Activated B cell treated with CpG ODN at 0.5 μM for 24 hours (primary cell): Measurements from ENCODE around the gene BCAS3. TPM values are rescaled to one million over a fixed set of nuclear protein-coding genes. Genes with fewer than 3 reads are reported as not detected.

Experiments used
- ATAC-seq: fragments of 200-7000 bp; cut with Tn5 transposase; one replicate; pipeline ENCODE4 v1.10.0; 2021; ENCODE audit warnings: low read depth, mild to moderate bottlenecking, moderate library complexity
- CTCF ChIA-PET: fragments of 350-600 bp; sonication (Branson Sonifier 250); formaldehyde crosslinking; loops from one replicate; lab custom pipeline; 2021; ENCODE audit warnings: antibody characterized with exemption; lab: Charles Lee
- POLR2A ChIA-PET: fragments of 350-600 bp; sonication (Branson Sonifier 250); formaldehyde crosslinking; loops from one replicate; lab custom pipeline; 2021; ENCODE audit warnings: antibody characterized with exemption; lab: Charles Lee
- DNase-seq: peaks from one replicate; pipeline ENCODE4 v3.0.0; 2022
- H3K27ac Mint-ChIP-seq: one replicate; pipeline ENCODE4 v1.8.0; 2020; ENCODE audit warnings: mixed read lengths
- H3K27me3 Mint-ChIP-seq: one replicate; pipeline ENCODE4 v1.8.0; 2021; ENCODE audit warnings: mixed read lengths
- H3K36me3 Mint-ChIP-seq: one replicate; pipeline ENCODE4 v1.8.0; 2021; ENCODE audit warnings: low read depth, mixed read lengths
- H3K4me1 Mint-ChIP-seq: one replicate; pipeline ENCODE4 v1.8.0; 2021; ENCODE audit warnings: mixed read lengths
- H3K4me3 Mint-ChIP-seq: one replicate; pipeline ENCODE4 v1.8.0; 2020; ENCODE audit warnings: mild to moderate bottlenecking, mixed read lengths
- H3K9me3 Mint-ChIP-seq: one replicate; pipeline ENCODE4 v1.8.0; 2020; ENCODE audit warnings: mixed read lengths
- CTCF ChIP-seq: fragments of 200-600 bp; IDR thresholded peaks from one replicate; pipeline ENCODE4 v1.8.0; 2022; ENCODE audit warnings: antibody characterized with exemption, mild to moderate bottlenecking
- intact Hi-C: fragments of 100-400 bp; cut with micrococcal nuclease; formaldehyde crosslinking; loops from one replicate; pipeline ENCODE4 v1.15.1; 2024
- total RNA-seq: library from RNA; stranded (reverse); gene quantifications from 2 replicates; pipeline ENCODE4 v1.2.3, GENCODE V29; 2022

Gene BCAS3
- total RNA-seq, 1 donor from 2014 or later: 37.5 TPM

- no peaks in the 10 kb centered on the region for H3K9me3 Mint-ChIP-seq
- no peak for TF ChIP-seq CTCF
- ChIA-PET CTCF (no interaction called here), POLR2A (no interaction called here)
- no peak overlapping the region for H3K27ac Mint-ChIP-seq
- ATAC-seq (no peak), DNase-seq (no peak)
- no peaks in the 10 kb centered on the region for H3K4me1 Mint-ChIP-seq
- H3K4me3 Mint-ChIP-seq: no peak overlapping the region
- no peaks in the 10 kb centered on the region for H3K36me3 Mint-ChIP-seq
- intact Hi-C loops: no loop called here
- H3K27me3 Mint-ChIP-seq: no peaks in the 10 kb centered on the region
Observed at GRCh38 chr17:61338874-61339478, 661.3 kb downstream of the BCAS3 start.

- no peak for TF ChIP-seq CTCF
- no peaks in the 10 kb centered on the region for H3K4me1 Mint-ChIP-seq
- H3K9me3 Mint-ChIP-seq: no peaks in the 10 kb centered on the region
- POLR2A ChIA-PET: no interaction called here
- intact Hi-C loops: no loop called here
- no peak for DNase-seq
- H3K36me3 Mint-ChIP-seq: no peaks in the 10 kb centered on the region
- CTCF ChIA-PET: no interaction called here
- H3K27me3 Mint-ChIP-seq: no peaks in the 10 kb centered on the region
- H3K4me3 Mint-ChIP-seq: no peak overlapping the region
- H3K27ac Mint-ChIP-seq: no peak overlapping the region
- ATAC-seq: no peak
Observed at GRCh38 chr17:61340431-61341209, 663.0 kb downstream of the BCAS3 start.

DNA sequence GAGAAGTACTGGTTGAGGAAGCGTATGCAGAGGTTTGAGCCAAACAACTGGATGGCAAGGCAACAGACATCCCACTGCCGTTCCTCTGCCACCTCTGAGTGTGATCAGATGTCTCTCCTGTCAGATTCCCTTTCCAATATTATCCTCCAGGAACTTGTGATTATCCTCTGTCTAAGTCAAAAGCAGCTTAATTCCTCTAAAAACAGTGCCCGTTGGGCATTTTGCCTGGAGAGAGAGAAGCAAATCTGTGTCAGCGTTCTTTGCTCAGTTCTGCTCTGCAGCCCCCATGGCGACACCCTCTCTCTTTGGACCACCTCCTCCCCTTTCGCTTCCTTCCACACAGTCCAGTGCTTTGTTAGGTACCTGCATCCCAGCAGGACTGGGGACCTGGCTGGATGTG lies 665.9 kb downstream of the BCAS3 start:
- POLR2A ChIA-PET: no interaction called here
- no peak for TF ChIP-seq CTCF
- no peak overlapping the region for H3K4me3 Mint-ChIP-seq
- no peak for DNase-seq
- no peaks in the 10 kb centered on the region for H3K9me3 Mint-ChIP-seq
- no peaks in the 10 kb centered on the region for H3K27me3 Mint-ChIP-seq
- no peaks in the 10 kb centered on the region for H3K36me3 Mint-ChIP-seq
- CTCF ChIA-PET: no interaction called here
- no peak overlapping the region for H3K27ac Mint-ChIP-seq
- no peaks in the 10 kb centered on the region for H3K4me1 Mint-ChIP-seq
- intact Hi-C loops: no loop called here
- no peak for ATAC-seq

GRCh38 chr17:61345061-61345460 lies 667.4 kb downstream of the BCAS3 start:
- intact Hi-C loops: no loop called here
- DNase-seq (no peak), ATAC-seq (no peak)
- Mint-ChIP-seq H3K27me3 (no peaks in the 10 kb centered on the region), H3K36me3 (no peaks in the 10 kb centered on the region), H3K27ac (no peak overlapping the region), H3K4me1 (no peaks in the 10 kb centered on the region), H3K9me3 (no peaks in the 10 kb centered on the region), H3K4me3 (no peak overlapping the region)
- POLR2A ChIA-PET: no interaction called here
- CTCF ChIA-PET: no interaction called here
- TF ChIP-seq CTCF: no peak

DNA sequence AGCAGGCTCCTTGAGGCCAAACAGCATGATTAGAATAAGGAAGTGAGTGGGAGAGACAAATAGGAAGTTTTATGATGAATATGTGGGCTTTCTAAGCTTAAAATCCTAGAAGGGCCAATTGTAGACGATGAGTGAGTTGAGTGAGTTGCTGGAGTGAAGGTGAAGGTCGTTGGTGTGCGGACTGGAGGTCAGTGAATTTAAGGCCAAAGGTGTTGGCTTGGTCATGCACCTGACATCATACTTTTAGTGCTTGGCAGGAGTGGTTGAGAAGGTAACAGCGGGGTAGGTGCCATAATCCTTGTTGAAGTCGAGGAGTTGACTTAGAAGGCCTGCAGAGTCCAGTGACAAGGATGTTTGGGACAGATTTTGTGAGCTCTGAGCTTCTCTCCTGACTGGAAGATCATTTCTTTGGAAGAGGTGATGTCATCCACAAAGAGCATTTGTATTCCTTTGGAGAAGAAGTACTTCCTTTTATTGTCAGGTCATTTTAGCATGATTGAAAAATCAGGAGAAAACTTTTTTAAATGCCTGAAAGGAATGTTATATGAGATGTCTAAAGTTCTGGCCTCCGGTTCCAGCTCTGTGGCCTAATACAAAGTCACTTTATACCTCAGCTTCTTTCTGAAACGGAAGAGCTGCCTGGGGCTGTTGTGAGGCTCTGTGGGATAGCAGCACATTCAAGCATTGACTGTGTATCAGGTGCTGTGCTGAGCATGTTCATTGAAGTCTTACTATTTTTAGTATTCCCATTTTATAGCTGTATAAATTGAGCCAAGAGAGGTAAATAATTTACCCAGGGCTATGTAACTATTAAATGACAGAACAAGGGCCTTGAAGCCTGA lies 668.4 kb downstream of the BCAS3 start:
- CTCF ChIA-PET: no interaction called here
- ATAC-seq: no peak
- POLR2A ChIA-PET: no interaction called here

More for the DNA sequence above, 668.4 kb downstream of the BCAS3 start:
- intact Hi-C loops: no loop called here
- Mint-ChIP-seq H3K27me3 (no peaks in the 10 kb centered on the region), H3K4me1 (no peaks in the 10 kb centered on the region), H3K27ac (no peak overlapping the region), H3K36me3 (no peaks in the 10 kb centered on the region), H3K4me3 (no peak overlapping the region), H3K9me3 (no peaks in the 10 kb centered on the region)
- TF ChIP-seq CTCF: no peak
- no peak for DNase-seq
